Measurements from ENCODE around the gene ETFA.

DNA sequence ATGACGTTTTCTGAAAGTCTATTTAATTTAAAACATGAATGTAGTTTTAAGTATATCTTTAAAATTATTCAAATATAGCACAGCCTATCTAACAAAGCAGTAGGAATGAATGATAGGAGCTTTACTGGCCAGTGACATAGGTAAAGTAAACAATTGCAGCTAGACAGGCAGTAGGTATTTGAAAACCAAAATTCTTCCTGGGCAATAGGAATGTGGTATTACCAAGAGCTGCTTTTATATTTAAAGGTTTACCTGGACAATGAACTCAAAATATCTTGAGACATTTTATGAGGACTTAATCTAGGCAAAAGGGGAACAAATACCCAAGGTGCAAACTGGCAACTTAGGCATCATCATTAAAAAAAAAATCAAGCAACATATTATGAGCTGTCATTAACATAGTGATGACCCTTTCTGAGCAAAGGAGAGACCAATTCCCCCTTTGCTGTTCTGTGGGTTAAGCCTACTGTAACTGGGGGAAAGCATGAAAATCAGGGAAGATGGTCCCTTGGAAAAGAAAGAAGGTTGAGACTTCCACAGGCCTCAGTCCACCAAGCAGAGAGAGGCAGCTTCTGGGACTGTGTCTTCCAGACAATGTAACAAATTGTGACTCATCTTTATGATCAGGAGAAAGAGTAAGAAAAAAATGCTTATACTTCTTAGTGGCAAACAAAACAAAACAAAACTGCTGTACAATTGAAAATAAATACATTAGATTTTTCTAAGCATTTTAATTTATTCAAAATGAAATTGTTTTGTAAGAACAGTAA is 38.2 kb upstream of the ETFA start:
- TF ChIP-seq CEBPB (IDR thresholded peaks at IDR 0.05) (no peak), RAD21 (IDR thresholded peaks at IDR 0.05; ENCODE audit: low read depth) (no peak), TAF1 (IDR thresholded peaks at IDR 0.05; ENCODE audit: low read depth) (no peak), YY1 (IDR thresholded peaks at IDR 0.05; ENCODE audit: low read depth) (no peak), CREB1 (IDR thresholded peaks at IDR 0.05; ENCODE audit: low read depth) (no peak), TCF12 (IDR thresholded peaks at IDR 0.05; ENCODE audit: low read depth) (no peak), EGR1 (IDR thresholded peaks at IDR 0.05) (no peak)
- TF ChIP-seq, protein P1, sequence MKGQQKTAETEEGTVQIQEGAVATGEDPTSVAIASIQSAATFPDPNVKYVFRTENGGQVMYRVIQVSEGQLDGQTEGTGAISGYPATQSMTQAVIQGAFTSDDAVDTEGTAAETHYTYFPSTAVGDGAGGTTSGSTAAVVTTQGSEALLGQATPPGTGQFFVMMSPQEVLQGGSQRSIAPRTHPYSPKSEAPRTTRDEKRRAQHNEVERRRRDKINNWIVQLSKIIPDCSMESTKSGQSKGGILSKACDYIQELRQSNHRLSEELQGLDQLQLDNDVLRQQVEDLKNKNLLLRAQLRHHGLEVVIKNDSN (IDR thresholded peaks at IDR 0.05): no peak
- TF ChIP-seq, protein P2, sequence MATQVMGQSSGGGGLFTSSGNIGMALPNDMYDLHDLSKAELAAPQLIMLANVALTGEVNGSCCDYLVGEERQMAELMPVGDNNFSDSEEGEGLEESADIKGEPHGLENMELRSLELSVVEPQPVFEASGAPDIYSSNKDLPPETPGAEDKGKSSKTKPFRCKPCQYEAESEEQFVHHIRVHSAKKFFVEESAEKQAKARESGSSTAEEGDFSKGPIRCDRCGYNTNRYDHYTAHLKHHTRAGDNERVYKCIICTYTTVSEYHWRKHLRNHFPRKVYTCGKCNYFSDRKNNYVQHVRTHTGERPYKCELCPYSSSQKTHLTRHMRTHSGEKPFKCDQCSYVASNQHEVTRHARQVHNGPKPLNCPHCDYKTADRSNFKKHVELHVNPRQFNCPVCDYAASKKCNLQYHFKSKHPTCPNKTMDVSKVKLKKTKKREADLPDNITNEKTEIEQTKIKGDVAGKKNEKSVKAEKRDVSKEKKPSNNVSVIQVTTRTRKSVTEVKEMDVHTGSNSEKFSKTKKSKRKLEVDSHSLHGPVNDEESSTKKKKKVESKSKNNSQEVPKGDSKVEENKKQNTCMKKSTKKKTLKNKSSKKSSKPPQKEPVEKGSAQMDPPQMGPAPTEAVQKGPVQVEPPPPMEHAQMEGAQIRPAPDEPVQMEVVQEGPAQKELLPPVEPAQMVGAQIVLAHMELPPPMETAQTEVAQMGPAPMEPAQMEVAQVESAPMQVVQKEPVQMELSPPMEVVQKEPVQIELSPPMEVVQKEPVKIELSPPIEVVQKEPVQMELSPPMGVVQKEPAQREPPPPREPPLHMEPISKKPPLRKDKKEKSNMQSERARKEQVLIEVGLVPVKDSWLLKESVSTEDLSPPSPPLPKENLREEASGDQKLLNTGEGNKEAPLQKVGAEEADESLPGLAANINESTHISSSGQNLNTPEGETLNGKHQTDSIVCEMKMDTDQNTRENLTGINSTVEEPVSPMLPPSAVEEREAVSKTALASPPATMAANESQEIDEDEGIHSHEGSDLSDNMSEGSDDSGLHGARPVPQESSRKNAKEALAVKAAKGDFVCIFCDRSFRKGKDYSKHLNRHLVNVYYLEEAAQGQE (IDR thresholded peaks at IDR 0.05; ENCODE audit: low read depth): no peak
